HG02759 (cell line): ENCODE data around the gene NDP.

Experiments used
- ATAC-seq: cut with Tn5 transposase; IDR thresholded peaks from one replicate; pipeline ENCODE4 v1.9.1; 2021; ENCODE audit warnings: mild to moderate bottlenecking, moderate library complexity; ENCODE audit not compliant: unreplicated experiment

The NDP gene, protein sequence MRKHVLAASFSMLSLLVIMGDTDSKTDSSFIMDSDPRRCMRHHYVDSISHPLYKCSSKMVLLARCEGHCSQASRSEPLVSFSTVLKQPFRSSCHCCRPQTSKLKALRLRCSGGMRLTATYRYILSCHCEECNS

DNA sequence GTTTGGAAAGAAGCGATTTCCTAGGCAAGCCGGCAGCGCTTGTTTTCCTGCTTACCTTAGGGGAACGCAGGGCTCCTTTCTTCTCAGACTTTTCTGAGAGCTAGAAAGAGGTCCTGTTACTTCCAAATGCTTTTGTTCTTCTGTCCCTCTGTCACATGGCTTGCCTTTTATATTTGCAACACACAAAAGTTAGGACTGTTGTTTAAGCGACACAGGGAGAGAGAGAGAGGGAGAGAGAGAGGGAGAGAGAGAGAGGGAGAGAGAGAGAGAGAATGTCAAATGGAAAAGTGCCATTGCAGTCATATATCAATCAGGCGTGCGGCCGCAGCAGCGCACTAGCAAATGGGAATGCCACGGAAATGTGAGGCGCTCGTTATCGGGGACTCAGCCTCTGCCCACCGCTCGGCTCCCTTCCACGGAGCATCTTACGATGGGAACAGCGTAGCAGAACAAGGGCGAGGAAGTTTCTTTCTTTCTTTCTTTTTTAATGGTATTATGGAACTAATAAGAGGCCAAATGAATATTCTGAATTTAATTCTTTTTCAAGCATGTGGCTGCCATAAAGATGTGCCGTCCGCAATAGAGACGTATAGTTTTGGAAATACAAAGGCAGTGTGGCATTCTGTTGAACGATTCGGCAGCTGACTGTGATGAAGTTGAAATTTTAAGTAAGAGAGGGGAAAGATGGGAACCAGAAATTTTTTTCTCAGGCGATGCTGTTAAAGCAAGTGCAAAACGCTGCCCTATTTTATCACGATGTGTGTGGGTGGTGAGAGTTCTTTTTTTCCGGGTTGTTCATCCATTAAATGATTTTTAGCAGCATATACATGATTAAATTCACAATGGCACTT lies at the start of gene NDP:
Gene NDP, minus strand, starts transcription at position 142 of the 851 bp plus-strand sequence. CDS start 14,745 bp downstream, outside the sequence.
- ATAC-seq = no peak

DNA sequence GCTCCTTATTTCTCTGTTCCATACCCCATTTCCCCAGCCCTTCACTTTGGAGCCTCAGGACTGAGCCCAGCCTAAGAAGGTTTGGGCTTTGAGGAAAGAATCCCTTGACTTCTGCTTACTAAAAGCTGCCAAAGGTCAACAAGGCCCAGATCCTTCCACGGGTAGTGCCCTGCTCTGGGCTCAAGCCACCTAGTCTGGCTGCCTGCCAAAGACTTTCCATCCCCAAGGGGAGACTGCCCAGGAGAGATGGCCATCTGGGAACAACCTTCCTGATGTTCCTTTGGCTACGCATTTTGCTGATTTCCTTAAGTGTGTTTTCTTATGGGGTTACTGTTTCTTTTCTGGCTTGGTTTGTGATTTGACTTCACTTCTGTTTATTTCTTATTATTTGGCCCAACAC lies 49.8 kb upstream of the NDP start:
- ATAC-seq = no peak

DNA sequence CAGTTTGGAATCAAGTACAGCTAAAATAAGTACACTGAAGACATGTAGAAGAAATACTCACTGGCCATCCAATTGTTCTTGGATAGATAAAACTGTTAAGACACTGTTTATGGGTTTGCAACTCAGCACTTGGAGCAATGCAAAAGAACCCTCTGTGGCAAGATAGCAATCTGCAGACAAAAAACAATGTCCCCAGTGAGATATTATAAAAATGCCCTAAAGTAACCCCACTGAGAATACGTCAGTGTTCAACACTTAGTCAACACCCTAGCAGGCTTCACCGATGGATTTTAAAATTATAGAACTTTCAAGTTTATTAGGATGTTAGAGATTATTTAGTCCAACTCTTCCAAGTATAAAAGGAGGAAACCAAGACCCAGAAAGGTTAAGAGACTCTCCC lies 47.5 kb upstream of the NDP start:
- no peak for ATAC-seq

DNA sequence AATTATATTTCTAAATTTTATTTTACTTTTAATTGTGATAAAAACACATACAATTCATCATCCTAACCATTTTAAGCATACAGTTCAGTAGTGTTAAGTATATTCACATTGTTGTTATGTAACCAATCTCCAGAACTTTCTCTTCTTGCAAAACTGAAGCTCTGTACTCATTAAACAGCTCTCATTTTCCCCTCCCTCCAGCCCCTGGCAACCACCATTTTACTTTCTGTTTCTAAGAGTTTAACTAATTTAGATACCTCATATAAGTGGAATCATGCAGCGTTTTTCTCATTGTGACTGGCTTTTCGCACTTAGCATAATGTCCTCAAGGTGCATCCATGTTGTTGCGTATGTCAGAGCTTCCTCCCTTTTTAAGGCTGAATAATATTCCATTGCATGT lies 46.7 kb upstream of the NDP start:
- no peak for ATAC-seq

DNA sequence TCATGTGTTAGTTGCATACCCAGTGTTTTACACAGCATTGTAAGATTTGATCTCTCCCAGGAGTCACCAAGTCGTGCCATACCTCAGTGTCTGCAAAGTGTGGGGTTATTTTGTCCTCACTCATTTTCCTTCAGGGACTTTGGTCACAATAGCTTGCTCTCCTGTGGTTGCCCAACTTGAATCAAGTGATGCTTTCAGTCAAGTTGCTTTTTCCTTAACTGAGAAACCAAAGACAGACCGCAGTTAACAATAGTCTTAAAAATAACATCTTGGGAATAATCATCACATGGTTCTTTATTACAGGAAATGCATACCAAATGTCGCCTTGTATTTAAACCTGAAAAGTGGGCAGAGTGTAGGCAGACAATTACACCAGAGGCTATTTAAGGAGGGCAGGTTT lies 44.5 kb upstream of the NDP start:
- ATAC-seq = no peak

DNA sequence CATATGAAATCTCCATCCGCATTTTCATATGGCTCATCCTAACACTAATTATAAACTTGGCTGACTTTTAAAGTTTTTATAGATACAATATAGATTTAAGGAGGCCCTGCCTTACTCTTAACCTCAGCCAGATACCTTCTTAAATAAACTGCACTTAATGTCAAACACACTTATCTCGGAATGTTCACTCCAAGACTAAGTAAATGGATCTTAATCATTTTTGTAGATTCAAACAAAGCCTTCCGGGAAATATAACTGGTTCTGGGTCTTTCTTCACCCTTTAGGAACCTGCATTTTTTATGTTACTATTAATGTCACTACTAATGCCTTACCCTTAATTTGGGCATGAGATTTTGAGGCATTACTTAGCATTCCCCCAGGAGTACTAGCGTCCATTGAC lies 43.7 kb upstream of the NDP start:
- ATAC-seq = no peak

DNA sequence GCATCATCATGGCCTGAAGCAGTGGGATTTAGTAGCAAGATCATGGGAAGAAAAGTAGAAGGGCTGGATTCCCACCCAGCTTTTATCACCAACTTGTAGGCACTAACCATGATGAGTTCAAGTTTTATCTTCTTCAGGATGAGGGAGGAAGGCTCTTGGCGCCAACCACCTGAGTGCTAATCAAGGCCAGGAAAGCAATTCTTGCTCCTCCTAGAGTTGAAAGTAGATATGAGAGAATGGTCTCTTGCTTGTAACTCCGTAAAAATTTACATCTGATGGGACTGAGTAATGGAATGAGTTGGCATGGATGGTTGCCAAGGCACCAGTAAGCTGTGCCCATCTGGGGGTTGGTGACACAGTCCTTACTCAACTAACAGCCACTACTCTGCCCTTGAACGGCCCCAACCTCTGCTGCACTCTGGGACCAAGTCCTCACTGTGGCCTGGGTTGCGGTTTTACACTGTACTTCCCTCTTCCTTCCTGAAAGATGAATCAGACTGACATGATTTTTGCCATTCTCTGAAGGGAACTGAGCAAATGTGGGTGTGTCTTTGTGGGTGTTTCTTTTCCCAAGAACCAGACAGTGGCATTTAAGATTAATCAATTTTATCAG lies 39.4 kb upstream of the NDP start:
- no peak for ATAC-seq

DNA sequence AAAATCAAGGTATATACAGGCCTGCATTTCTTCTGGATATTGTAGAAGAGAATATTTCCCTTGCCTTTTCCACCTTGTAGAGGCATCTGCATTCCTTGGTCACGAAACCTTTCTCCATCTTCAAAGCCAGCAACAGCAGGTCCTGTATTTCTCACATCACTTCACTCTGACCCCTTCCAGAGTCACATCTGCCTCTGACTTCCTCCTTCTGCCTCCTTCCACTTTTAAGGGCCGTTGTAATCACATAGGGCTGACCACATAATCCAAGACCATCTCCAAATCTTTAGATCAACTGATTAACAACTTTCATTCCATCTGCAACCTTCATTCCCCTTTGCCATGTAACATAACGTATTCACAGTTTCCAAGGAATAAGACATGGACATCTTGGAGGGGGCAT lies 38.3 kb upstream of the NDP start:
- ATAC-seq = no peak

DNA sequence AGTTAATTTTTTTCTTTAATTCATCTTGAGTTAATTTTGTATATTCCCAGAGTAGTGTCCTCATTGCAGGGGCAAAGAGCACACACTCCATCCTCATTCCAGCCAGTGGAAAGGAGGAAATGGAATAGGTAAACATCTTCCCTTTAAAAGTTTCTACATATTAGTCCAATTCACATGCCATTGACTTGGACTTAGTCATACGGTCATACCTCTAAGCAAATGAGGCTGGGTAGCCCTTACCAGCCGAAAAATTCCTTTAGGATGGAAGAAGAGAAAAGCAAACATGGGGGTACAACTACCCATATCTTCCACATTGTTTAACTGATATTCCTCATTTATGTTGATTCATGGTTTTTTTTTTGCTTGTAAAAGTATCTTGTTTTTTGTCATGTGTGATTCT lies 37.4 kb upstream of the NDP start:
- no peak for ATAC-seq

DNA sequence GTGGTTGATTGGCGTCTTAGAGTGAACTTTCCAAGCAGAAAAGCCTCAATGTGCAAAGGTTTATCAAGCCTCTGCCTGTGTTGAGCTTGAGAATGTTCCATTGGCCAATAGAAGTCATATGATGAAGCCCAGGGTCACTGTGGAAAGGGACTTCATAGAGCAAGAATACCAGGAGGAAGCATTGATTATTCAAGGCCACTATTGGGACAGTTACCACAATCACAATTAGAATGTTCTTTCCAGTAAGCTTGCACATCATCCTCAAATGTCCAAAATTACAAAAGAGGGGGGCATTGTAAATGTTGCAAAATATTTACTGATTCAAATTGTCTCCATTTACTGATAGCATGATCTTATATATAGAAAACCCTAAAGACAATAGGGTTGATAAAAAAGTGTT lies 32.9 kb upstream of the NDP start:
- no peak for ATAC-seq

DNA sequence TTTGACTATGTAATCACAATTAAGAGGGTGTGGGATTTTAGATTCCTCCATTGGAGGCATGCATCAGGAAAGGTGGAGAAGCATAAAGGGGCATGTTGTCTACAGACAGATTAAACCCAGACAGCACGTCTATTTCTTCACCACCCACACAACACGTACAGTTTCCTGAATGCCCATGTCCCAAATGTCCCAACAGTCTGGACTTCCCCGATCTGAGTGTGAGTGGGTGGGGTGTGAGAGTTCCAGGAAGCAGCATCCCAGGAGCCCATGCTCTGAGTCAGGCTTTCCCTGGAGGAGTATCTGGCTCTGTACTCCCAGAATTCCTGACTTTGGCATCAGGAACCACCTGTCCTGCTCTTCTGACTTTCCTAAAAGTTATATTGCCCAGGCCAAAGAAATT lies 30.8 kb upstream of the NDP start:
- ATAC-seq = no peak

DNA sequence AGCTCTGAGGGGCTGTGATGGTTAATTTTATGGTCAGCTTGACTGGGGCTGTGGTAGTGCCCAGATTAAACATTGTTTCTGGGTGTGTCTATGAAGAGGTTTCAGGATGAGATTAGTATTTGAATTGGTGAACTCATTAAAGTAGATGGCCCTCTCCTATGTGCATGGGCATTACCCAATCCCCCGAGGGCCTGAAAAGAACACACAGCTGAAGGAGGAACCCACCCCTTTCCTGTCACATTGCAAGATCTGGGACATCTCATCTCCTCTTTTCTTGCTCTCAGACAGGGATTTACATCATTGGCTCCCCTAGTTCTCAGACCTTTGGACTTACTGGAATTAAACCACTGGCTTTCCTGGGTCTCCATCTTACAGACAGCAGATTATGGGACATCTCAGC lies 29.4 kb upstream of the NDP start:
- no peak for ATAC-seq

DNA sequence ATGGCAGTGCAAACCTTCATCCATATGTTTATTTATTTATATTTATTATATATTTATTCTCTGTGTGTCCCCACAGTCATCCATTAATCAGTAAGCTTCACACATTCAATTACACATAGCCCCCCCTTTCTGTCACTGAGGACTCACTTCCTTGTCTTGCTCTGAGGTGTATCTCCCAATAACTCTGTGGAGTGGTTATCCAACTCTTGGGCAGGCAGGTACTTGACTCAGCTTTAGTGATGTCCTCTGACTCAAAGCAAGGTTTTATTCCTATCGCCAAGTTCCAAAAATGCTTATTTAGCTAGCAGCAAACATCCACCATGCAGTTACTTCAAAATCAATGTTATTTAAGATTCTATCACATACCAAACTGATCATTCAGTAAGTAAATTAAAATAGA lies 25.2 kb upstream of the NDP start:
- no peak for ATAC-seq

DNA sequence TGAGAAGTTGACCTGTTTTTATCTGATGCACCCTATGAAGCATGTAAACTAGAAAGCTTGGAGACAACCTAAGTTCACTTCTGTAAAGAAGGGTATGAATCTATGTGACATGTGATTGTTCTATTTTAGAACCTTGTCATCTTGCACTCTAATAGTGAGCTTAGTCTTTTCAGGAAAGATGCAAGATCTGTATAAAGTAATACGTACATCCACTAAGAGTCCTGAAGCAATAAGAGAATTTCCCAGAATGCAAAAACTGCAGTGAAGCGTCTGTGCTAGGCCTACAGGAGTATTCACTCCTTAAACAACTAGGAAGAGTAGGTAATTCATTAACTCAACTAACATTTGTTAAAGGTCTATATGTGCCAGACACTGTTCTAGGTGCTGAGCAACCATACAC lies 23.3 kb upstream of the NDP start:
- ATAC-seq = no peak

DNA sequence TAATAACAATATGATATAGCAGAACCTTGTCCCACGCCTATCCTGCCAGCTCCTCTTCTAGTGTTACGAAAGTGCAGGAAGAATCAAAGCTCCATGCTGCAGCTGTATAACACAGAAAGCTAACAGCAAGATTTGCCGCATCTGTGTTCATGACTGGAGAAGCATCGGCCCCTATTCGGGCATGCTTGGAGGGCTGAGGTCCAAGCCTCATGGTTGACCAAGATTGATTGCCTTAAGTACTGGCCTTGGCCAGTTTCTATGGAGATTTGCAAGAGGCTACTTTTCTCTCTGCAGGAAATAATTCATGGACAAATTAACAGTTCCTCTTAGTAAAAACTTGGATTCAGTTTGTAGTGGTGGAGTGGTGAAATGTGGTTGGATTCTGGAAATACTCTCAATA lies 12.9 kb upstream of the NDP start:
- no peak for ATAC-seq

DNA sequence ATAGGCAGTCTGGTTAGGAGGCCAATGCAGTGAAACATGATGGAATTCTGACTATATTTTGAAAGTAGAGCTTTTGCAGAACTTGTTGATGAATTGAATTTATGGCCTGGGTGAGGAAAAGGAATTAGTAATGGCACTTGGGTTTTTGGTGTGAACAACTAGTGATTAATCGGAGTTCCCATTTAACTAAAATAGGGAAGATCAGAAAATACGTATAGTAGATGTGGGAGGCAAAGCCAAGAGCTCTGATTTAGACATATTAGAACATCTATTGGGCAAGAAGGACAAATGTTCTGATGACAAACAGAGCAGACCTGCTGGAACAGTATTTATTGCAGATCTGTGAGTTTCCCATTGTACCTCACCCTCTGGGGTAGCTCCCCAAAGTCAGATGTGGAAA lies 12.3 kb upstream of the NDP start:
- no peak for ATAC-seq

DNA sequence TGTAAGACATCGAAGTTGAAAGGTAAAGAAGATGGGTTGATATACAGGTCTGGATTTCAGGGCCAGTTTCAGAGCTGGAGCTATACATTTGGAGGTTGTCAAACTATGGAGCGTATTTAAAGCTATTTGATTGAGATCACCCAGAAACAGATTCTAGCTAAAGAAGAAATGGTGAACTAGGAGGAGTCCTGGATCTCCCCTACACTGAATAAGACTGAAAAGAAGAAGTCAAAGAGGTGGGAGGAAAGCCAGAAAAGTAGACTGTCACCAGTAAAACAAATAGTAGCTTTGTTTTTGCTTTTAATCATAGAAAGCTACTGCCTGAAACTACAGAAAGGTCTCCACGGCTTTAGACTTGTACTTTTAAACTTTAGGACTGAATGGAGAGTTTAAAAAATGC lies 5.0 kb upstream of the NDP start:
- ATAC-seq = no peak

DNA sequence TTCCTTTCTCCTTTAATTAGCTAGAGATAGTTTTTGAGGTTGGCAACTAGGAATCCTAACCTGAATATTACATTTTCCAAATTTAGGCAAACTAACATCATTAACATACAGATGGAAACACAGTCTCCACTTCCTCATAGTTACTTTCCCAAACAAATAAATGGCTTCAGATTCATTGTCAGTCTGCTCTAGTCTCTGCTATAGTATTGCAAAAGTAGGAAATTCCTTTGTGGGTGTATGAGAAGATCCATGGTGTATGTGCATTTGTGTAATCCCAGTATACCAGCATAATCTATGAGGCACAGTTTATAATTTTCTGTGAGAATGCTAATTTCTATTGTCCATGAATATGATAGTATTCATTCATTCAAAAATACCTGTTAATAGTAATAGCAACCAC lies 3.0 kb upstream of the NDP start:
- no peak for ATAC-seq

DNA sequence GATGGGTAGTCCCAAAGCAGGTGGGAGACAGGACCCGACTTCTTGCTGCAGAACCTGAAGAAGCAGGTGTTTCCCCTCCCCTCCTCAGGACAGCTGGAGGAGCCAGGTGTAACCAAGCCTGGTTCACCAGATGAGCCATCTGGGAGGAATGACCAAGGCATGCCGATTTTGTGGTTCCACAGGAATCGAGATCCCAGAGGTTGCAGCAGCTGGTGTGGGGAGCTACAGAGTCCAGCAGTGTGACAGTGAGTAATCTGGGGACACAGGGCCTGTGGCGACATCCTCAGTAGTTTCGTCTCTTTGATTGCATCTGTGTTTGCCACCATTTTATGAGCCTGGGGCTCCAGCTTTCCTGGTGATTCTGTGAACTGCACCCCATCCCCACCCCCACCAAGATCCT lies 2.6 kb upstream of the NDP start:
- ATAC-seq = no peak

DNA sequence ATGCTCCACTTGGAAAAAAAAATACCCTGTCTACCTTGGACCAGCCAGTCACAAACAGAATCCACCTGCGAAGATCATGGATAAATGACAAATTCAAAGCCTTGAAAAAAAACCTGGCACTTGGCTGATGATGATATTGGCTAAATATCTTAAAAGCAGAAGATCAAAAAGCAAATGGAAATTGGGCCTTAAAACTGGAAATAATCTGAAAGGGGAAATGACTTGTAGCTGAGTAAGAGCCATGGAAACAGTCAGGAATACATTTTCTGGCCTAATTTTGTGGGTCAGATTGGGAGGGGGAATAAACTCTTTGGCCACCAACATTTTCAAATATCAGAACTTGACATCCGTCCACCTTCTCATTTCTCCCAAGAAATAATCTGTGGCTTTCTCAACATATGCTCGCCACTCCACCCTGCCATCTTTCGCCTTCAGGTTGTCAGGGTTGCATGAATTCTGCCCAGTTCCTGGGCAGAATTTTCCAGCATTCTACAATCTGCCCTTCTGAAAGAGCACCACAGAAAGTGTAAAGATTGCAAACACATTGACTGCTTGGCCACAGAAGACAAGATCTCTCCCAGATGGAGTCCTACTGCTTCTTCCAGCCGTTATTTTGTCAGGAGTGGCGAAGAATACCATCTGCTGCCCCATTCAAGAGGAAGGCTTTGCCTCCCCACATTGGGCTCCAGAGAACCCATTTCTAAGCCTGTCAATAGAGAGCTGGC lies 1.7 kb upstream of the NDP start:
- ATAC-seq = no peak

DNA sequence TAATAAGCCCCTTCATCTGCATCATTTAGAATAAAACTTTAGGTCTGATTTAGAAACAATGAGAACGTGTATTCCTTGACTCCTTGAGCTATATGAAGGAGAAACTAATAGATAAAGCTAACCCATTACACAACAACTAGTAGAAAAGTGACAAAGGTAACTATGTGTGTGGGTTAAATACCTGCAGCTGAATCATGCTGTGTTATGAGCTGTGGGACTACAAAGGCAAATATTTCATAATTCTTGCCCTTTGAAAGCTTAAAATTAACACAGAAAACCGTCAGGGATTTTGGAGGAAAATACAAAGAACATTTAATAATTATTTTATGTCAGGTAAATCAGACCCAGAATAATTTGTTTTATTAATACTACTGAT lies 898 bp upstream of the NDP start:
- no peak for ATAC-seq
